Measurements from ENCODE around the gene STAMBP. TPM values are rescaled to one million over a fixed set of nuclear protein-coding genes. Genes with fewer than 3 reads are reported as not detected.
"Not testable (repeated sequence)": the region's sequence is repeated elsewhere in the genome, so short reads cannot be mapped to it uniquely, and the experiment has no call there.

Gene STAMBP
- polyA plus RNA-seq, 1 donor: 44.6 TPM

GRCh38 chr2:73903949-73904613, 75.3 kb downstream of the STAMBP start:
- not testable (repeated sequence) for H3K4me3 ChIP-seq (ENCODE audit: low read length); H3K27me3 ChIP-seq (ENCODE audit: control insufficient read depth, insufficient read depth, low read length); H3K9me3 ChIP-seq (ENCODE audit: control insufficient read depth, low read depth, low read length); H3K4me1 ChIP-seq (ENCODE audit: control insufficient read depth, insufficient read depth, low read length); H3K36me3 ChIP-seq (ENCODE audit: control insufficient read depth, insufficient read depth, low read length); DNase-seq; H3K27ac ChIP-seq (ENCODE audit: low read length)
- whole genome bisulfite sequencing (ENCODE audit: insufficient coverage, low lambda C conversion rate): 60% methylated on average over 1 of the region's 5 CpGs

- DNase-seq: no peak
- peaks cover 2% of the 10 kb centered on the region for H3K36me3 ChIP-seq (ENCODE audit: control insufficient read depth, insufficient read depth, low read length)
- H3K4me1 ChIP-seq (ENCODE audit: control insufficient read depth, insufficient read depth, low read length): no peaks in the 10 kb centered on the region
- WGBS (ENCODE audit: insufficient coverage, low lambda C conversion rate): 70% methylated on average over 1 of the region's 1 CpG
- H3K27ac ChIP-seq (ENCODE audit: low read length): no peak overlapping the region
- H3K27me3 ChIP-seq (ENCODE audit: control insufficient read depth, insufficient read depth, low read length): no peaks in the 10 kb centered on the region
- no peak overlapping the region for H3K4me3 ChIP-seq (ENCODE audit: low read length)
- no peaks in the 10 kb centered on the region for H3K9me3 ChIP-seq (ENCODE audit: control insufficient read depth, low read depth, low read length)
Observed at GRCh38 chr2:73904952-73905351, 76.2 kb downstream of the STAMBP start.

- Histone ChIP-seq H3K4me3 (ENCODE audit: low read length) (no peak overlapping the region), H3K27me3 (ENCODE audit: control insufficient read depth, insufficient read depth, low read length) (no peaks in the 10 kb centered on the region), H3K9me3 (ENCODE audit: control insufficient read depth, low read depth, low read length) (no peaks in the 10 kb centered on the region), H3K27ac (ENCODE audit: low read length) (no peak overlapping the region), H3K36me3 (ENCODE audit: control insufficient read depth, insufficient read depth, low read length) (no peaks in the 10 kb centered on the region), H3K4me1 (ENCODE audit: control insufficient read depth, insufficient read depth, low read length) (no peaks in the 10 kb centered on the region)
- DNase-seq: no peak
- no CpG with 5 or more reads among the region's 5 CpGs for WGBS (ENCODE audit: insufficient coverage, low lambda C conversion rate)
Observed at GRCh38 chr2:73906847-73907505, 78.2 kb downstream of the STAMBP start.

DNA sequence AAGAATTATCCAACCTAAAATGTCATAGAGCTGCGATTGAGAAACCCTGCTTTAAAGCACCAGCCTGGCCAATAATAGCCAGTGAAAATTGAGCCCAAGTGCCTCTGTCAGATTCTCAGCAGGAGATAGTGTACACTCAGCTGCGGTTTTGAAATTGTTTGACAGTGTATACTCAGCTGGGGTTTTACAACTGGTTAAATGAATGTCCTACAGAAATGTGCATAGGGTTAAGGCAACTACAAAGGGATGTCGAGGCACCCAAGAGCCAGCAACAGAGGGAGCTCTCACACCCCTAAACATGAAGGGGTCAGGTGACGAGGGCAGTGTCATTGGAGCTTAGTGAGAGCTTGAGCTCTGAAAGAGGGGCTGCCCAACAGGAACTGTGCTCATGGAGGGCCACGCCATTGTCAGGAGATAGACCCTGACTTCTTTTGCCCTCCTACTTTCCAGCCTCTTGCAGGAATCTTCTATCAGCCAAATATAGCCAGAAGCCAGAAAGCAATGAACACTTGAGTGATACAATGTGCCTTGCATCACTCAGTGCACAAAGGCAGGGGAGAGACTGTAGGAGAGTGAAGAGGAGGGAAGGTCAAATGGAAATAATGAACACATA, 79.2 kb downstream of the STAMBP start:
- no peak for DNase-seq

DNA sequence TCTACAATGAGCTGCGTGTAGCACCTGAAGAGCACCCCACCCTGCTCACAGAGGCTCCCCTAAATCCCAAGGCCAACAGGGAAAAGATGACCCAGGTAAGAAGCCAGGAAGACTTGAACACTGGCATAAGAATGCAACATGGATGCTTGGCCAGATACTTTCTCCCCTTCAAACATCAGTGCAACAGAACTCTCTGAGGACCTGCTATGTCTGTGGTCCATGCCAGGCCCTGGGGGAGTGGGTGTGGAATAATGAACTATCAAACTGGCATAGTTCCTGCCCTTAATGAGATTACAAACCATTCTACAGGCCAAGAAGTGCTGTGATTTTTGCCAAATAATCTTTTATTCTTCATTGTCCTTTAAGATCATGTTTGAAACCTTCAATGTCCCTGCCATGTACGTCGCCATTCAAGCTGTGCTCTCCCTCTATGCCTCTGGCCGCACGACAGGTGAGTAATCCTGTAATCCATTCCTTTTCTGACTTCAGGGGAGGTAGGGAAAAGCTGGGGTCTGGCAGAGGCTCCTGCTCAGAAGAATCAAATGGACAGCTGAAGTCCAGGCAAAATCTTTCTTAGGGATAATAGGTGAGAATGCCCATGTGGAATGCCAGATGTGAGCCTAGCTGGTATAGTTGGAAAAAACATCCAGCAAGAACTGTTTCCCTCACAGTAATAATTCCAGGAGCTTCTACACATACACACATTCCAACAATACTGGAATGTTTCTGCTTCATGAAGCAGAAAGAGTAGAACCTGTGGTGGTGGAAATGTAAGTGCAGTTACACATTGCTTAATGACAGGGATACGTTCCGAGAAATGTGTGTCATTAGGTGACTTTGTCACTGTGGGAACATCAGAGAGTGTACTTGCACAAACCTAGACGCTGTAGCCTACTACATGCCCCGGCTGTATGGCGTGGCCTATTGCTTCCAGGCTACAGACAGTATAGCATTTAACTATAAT, 80.2 kb downstream of the STAMBP start:
- H3K27ac ChIP-seq (ENCODE audit: low read length): no peak overlapping the region
- WGBS (ENCODE audit: insufficient coverage, low lambda C conversion rate): 80% methylated on average over 1 of the region's 10 CpGs

More for the DNA sequence above, 79.2 kb downstream of the STAMBP start:
- H3K27me3 ChIP-seq (ENCODE audit: control insufficient read depth, insufficient read depth, low read length): no peaks in the 10 kb centered on the region
- H3K36me3 ChIP-seq (ENCODE audit: control insufficient read depth, insufficient read depth, low read length): no peaks in the 10 kb centered on the region
- no peak overlapping the region for H3K4me3 ChIP-seq (ENCODE audit: low read length)
- H3K9me3 ChIP-seq (ENCODE audit: control insufficient read depth, low read depth, low read length): no peaks in the 10 kb centered on the region
- H3K27ac ChIP-seq (ENCODE audit: low read length): no peak overlapping the region
- WGBS (ENCODE audit: insufficient coverage, low lambda C conversion rate): no CpG with 5 or more reads among the region's 5 CpGs
- no peaks in the 10 kb centered on the region for H3K4me1 ChIP-seq (ENCODE audit: control insufficient read depth, insufficient read depth, low read length)

GRCh38 chr2:73910873-73911547, 82.2 kb downstream of the STAMBP start:
- Histone ChIP-seq H3K9me3 (ENCODE audit: control insufficient read depth, low read depth, low read length) (no peaks in the 10 kb centered on the region), H3K36me3 (ENCODE audit: control insufficient read depth, insufficient read depth, low read length) (peaks cover 2% of the 10 kb centered on the region), H3K4me3 (ENCODE audit: low read length) (no peak overlapping the region), H3K4me1 (ENCODE audit: control insufficient read depth, insufficient read depth, low read length) (no peaks in the 10 kb centered on the region), H3K27me3 (ENCODE audit: control insufficient read depth, insufficient read depth, low read length) (no peaks in the 10 kb centered on the region), H3K27ac (ENCODE audit: low read length) (no peak overlapping the region)
- WGBS (ENCODE audit: insufficient coverage, low lambda C conversion rate): 84% methylated on average over 2 of the region's 6 CpGs
- DNase-seq: no peak

More for the DNA sequence above, 80.2 kb downstream of the STAMBP start:
- Histone ChIP-seq H3K9me3 (ENCODE audit: control insufficient read depth, low read depth, low read length) (no peaks in the 10 kb centered on the region), H3K27me3 (ENCODE audit: control insufficient read depth, insufficient read depth, low read length) (no peaks in the 10 kb centered on the region), H3K4me1 (ENCODE audit: control insufficient read depth, insufficient read depth, low read length) (no peaks in the 10 kb centered on the region), H3K4me3 (ENCODE audit: low read length) (no peak overlapping the region), H3K36me3 (ENCODE audit: control insufficient read depth, insufficient read depth, low read length) (no peaks in the 10 kb centered on the region)
- no peak for DNase-seq

- no peaks in the 10 kb centered on the region for H3K9me3 ChIP-seq (ENCODE audit: control insufficient read depth, low read depth, low read length)
- DNase-seq: no peak
- 79% methylated on average over 2 of the region's 8 CpGs for WGBS (ENCODE audit: insufficient coverage, low lambda C conversion rate)
- no peak overlapping the region for H3K4me3 ChIP-seq (ENCODE audit: low read length)
- no peaks in the 10 kb centered on the region for H3K27me3 ChIP-seq (ENCODE audit: control insufficient read depth, insufficient read depth, low read length)
- peaks cover 2% of the 10 kb centered on the region for H3K36me3 ChIP-seq (ENCODE audit: control insufficient read depth, insufficient read depth, low read length)
- no peaks in the 10 kb centered on the region for H3K4me1 ChIP-seq (ENCODE audit: control insufficient read depth, insufficient read depth, low read length)
- no peak overlapping the region for H3K27ac ChIP-seq (ENCODE audit: low read length)
Observed at GRCh38 chr2:73911548-73912208, 82.9 kb downstream of the STAMBP start.

- Histone ChIP-seq H3K27ac (ENCODE audit: low read length) (no peak overlapping the region), H3K36me3 (ENCODE audit: control insufficient read depth, insufficient read depth, low read length) (peaks cover 2% of the 10 kb centered on the region), H3K9me3 (ENCODE audit: control insufficient read depth, low read depth, low read length) (no peaks in the 10 kb centered on the region), H3K27me3 (ENCODE audit: control insufficient read depth, insufficient read depth, low read length) (no peaks in the 10 kb centered on the region), H3K4me3 (ENCODE audit: low read length) (no peak overlapping the region), H3K4me1 (ENCODE audit: control insufficient read depth, insufficient read depth, low read length) (no peaks in the 10 kb centered on the region)
- DNase-seq: no peak
- 100% methylated on average over 1 of the region's 8 CpGs for WGBS (ENCODE audit: insufficient coverage, low lambda C conversion rate)
Observed at GRCh38 chr2:73913414-73914054, 84.8 kb downstream of the STAMBP start.

DNA sequence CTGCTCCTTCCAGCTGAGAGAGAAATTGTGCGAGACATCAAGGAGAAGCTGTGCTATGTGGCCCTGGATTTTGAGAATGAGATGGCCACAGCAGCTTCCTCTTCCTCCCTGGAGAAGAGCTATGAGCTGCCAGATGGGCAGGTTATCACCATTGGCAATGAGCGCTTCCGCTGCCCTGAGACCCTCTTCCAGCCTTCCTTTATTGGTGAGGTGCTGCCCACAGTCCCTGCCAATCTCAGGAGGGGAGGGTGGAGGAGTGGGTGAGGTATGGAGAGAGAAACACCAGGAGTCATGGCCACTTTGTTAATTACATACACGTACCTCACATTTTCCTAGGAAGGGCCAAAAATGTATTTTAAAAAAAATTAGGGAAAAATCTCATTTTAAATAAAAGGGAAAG, 85.9 kb downstream of the STAMBP start:
- Histone ChIP-seq H3K27ac (ENCODE audit: low read length) (no peak overlapping the region), H3K4me3 (ENCODE audit: low read length) (no peak overlapping the region), H3K4me1 (ENCODE audit: control insufficient read depth, insufficient read depth, low read length) (no peaks in the 10 kb centered on the region), H3K27me3 (ENCODE audit: control insufficient read depth, insufficient read depth, low read length) (no peaks in the 10 kb centered on the region), H3K9me3 (ENCODE audit: control insufficient read depth, low read depth, low read length) (no peaks in the 10 kb centered on the region), H3K36me3 (ENCODE audit: control insufficient read depth, insufficient read depth, low read length) (peaks cover 2% of the 10 kb centered on the region)
- WGBS (ENCODE audit: insufficient coverage, low lambda C conversion rate): 44% methylated on average over 1 of the region's 4 CpGs
- no peak for DNase-seq
